Stimulated activated CD8-positive, alpha-beta memory T cell treated with anti-CD3 and anti-CD28 coated beads, Interleukin-15, amount 100 ng/mL, for 48 hours (primary cell): Measurements from ENCODE around the gene CDC37.
A peak's percentile ranks its signal among the peaks of the same experiment; 100 is the strongest.

Experiments
- DNase-seq, 2 donors: peaks; one replicate each; pipeline ENCODE4 v3.0.0-alpha.2; 2020; ENCODE audit warnings: low read depth in 2 of 2

Gene CDC37

DNA sequence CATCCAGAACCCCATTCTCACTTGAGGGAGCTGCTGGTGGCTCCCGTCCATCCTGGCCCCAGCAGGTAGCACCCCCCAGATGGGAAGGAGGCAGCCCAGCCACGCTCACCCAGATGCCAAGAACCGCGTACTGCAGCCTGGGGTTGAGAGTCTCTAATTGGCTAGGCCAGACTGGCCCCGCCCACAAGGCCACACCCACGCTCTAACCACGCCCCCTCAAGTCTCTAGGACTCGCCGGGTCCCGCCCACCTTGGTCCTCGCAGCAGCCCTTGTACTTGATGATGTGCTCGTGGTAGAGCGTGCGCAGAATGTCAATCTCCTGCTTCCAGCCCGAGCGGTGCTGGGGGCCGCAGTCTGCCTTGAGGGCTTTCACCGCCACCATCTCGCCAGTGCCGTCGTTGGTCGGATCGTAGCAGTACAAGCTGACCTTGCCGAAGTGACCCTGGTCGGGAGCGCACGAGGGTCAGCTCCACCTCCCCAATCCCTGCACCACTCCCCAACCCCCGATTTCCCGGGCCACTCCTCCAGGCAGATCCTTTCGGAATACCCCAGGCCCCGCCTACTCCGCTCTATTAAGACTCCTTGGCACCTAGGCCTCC lies 49.5 kb downstream of the CDC37 start:
- DNase-seq = peak; percentile 37 to 47

DNA sequence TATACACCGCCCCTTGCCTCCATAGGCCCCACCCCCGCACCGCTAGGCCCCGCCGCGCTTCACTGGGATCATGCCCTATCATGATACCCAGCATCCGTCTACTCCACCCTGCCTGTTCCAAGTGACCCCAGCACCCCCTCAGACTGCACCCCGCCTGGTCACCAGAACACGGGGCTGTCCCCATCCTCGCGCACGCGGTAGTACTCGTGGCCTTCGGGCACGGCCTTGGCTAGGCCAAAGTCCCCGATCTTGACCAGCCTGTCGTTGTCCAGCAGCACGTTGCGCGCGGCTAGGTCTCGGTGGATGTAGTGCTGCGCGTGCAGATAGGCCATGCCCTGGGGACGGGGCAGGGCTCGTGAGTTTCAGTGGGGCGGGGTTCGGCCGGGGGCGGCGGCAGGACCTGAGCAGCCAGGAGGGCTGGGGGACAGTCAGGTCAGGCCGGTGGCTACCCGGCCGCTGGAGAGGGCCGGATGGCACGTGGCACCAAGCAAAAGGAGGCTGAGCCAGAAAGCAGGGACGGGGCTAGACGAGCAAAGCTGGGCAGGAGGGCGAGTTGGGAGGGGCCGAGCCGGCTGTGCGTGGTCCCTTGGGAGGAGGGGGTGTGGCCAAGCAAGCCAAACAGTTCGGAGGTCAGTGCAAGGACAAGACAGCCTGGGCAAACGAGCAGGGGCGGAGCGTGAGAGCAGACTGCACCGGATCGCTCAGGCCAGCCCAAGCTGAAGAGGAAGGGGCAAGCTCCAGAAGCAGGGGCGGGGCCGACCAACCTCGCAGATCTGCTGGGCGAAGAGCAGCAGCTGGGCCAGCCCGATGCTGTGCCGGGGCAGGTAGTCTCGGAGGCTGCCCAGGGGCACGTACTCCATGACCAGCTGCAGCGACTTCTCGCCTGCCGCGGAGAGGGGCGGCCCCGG lies 50.3 kb downstream of the CDC37 start:
- DNase-seq = no peak

DNA sequence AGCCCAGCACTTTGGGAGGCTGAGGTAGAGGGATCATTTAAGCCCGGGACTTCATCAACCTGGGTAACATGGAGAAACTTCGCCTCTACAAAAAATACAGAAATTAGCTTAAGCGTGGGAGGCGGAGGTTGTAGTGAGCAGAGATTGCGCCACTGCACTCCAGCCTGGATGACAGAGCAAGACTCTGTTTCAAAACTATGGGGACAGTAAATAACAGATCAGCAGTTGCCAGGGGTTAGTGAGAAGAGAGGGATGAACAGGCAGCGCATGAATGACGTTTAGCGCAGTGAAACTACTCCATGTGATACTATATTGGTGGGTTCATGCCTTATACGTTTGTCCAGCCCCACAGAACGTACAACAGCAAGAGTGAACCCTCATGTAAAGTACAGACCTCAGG lies 56.8 kb downstream of the CDC37 start:
- no peak for DNase-seq

DNA sequence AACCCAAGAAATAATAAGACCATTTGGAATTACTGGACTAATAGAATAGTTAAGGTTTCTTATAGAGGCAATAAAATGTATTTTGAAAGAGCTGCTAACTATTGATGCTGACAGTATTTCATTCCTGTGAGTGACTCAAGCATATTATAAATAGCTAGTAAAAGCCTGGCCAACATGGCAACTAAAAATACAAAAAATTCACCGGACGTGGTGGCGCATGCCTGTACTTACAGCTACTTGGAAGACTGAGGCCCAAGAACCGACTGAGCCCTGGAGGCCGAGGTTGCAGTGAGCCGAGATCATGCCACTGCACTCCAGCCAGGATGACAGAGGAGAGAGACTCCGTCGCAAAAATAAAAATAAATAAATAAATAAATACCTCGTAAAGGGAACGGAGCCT lies 58.6 kb downstream of the CDC37 start:
- DNase-seq = no peak

DNA sequence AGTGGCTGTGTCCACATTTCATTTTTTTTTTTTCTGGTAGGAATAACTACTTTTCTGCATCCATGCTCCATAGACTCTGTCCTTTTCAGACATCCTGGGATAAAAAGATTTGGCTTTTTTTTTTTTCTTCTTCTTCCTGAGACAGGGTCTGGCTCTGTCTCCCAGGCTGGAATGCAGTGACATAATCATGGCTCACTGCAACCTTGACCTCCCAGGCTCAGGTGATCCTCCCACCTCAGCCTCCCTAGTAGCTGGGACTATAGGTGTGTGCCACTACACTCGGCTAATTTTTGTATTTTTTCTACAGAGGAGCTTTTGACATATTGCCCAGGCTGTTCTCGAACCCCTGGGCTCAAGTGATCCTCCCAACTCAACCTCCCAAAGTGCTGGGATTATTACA lies 59.8 kb downstream of the CDC37 start:
- no peak for DNase-seq
